ENCODE results near the gene ATM.

Gene ATM, protein sequence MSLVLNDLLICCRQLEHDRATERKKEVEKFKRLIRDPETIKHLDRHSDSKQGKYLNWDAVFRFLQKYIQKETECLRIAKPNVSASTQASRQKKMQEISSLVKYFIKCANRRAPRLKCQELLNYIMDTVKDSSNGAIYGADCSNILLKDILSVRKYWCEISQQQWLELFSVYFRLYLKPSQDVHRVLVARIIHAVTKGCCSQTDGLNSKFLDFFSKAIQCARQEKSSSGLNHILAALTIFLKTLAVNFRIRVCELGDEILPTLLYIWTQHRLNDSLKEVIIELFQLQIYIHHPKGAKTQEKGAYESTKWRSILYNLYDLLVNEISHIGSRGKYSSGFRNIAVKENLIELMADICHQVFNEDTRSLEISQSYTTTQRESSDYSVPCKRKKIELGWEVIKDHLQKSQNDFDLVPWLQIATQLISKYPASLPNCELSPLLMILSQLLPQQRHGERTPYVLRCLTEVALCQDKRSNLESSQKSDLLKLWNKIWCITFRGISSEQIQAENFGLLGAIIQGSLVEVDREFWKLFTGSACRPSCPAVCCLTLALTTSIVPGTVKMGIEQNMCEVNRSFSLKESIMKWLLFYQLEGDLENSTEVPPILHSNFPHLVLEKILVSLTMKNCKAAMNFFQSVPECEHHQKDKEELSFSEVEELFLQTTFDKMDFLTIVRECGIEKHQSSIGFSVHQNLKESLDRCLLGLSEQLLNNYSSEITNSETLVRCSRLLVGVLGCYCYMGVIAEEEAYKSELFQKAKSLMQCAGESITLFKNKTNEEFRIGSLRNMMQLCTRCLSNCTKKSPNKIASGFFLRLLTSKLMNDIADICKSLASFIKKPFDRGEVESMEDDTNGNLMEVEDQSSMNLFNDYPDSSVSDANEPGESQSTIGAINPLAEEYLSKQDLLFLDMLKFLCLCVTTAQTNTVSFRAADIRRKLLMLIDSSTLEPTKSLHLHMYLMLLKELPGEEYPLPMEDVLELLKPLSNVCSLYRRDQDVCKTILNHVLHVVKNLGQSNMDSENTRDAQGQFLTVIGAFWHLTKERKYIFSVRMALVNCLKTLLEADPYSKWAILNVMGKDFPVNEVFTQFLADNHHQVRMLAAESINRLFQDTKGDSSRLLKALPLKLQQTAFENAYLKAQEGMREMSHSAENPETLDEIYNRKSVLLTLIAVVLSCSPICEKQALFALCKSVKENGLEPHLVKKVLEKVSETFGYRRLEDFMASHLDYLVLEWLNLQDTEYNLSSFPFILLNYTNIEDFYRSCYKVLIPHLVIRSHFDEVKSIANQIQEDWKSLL (N-terminal part only)

GRCh38 chr11:108222574-108223347 is at the start of gene ATM, which contains the start of gene NPAT:
Gene ATM (plus strand): TSS chr11:108223067. CDS start chr11:108227625, 4,558 bp downstream.
Gene NPAT (minus strand): TSS chr11:108222638. CDS start chr11:108222536, 102 bp downstream.
- peak; percentile 96 to 97 for DNase-seq (ENCODE audit: low read depth in 2 of 2)

- no peak for DNase-seq (ENCODE audit: low read depth in 2 of 2)
These were observed 45.3 kb upstream of the ATM start for GRCh38 chr11:108177570-108177969.

DNA sequence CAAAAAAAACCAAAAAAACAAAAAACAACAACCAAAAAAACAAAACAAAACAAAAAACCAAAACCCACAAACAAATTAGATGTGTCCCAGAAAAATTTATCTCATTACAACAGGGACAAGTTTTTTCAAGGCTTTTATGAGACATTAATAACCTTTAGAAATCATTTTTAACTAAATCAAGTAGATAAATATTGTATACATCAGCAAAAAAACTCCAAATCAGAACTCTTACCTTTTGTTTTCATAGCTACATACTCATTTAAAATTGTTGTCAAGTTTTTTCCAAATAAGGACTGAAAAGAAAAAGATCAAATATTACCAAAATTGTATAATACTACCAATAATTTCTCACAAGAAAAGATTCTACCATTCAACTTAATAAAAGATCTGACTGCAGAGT is 29.1 kb upstream of the ATM start:
- DNase-seq (ENCODE audit: low read depth in 2 of 2) = no peak

GRCh38 chr11:108196901-108197300 is 26.0 kb upstream of the ATM start:
- DNase-seq (ENCODE audit: low read depth in 2 of 2) = no peak

DNA sequence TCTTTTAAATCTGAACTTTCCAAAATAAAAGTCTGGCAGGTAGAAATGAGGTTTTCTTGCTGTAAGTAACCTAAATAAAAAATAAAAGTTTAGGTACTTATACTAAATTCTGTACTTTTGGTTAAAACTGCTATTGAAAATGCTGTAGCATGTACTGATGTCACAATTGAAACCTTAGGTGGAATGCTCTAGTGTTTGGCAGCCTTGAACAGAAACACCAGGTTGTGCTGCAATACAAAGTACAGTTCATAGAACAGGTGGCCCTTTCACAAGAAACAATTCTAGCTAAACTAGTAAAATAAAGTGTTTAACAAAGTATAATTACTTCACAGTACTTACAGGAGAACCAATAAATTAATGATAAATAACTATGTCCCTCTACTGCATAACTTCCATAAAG is 25.5 kb upstream of the ATM start:
- no peak for DNase-seq (ENCODE audit: low read depth in 2 of 2)

DNA sequence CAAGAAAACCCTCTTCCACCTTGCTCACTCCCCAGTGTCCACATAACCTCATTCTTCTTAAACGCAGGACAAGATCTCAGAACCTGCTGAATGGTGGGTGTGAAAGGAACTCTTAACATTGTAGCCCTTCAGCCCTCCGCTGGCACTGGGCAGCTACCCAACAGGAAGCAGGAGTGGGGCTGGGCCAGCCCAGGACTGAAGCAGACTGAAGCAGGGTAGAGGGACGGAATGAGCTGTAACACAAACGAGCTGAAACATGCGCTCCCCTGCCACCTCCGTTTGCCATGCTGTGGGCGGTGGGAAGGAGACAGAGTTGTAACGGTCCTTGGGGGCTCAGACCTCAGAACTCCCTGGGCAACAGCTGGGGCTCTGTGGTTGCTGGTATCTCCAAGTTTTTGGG is 24.0 kb upstream of the ATM start:
- no peak for DNase-seq (ENCODE audit: low read depth in 2 of 2)

GRCh38 chr11:108199446-108200321 is 23.2 kb upstream of the ATM start:
- no peak for DNase-seq (ENCODE audit: low read depth in 2 of 2)

GRCh38 chr11:108203075-108203474 is 19.8 kb upstream of the ATM start:
- no peak for DNase-seq (ENCODE audit: low read depth in 2 of 2)

DNA sequence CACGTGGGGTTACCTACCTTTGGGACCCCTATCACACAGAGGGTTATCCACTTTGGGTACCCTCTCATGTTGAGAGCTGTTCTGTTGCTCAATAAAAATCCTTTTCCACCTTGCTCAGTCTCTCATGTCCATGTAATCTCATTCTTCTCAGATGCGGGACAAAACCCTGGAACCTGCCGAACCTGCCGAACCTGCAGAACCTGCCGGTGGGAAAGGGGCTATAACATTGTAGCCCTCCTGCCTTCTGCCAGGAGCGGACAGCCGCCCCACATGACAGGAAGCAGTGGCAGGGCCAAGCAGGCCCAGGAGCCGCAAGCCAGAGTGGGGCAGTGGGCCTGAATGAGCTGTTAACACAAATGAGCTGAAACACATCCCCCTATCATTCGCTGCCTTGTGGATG is 18.5 kb upstream of the ATM start:
- DNase-seq (ENCODE audit: low read depth in 2 of 2) = no peak

DNA sequence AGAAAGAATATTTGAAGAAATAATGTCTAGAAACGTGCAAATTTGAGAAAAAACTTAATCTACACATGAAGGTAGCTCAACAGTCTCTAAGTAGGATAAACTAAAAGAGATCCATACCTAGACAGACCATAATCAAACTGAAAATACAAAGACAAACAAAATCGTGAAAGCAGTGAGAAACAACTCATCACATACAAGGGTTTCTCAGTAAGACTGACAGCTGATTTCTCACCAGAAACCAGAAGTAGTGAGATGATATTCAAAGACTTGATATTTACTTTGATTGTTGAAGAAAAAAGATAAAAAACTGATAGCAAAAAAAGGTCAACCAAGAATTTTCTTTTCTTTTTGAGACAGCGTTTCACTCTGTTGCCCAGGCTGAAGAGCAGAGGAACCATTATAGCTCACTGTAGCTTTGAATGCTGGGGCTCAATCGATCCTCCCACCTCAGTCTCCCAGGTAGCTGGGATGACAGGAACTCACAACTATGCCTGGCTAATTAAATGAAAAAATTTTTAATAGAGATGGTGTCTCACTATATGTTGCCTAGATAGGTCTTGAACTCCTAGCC is 17.9 kb upstream of the ATM start:
- no peak for DNase-seq (ENCODE audit: low read depth in 2 of 2)

DNA sequence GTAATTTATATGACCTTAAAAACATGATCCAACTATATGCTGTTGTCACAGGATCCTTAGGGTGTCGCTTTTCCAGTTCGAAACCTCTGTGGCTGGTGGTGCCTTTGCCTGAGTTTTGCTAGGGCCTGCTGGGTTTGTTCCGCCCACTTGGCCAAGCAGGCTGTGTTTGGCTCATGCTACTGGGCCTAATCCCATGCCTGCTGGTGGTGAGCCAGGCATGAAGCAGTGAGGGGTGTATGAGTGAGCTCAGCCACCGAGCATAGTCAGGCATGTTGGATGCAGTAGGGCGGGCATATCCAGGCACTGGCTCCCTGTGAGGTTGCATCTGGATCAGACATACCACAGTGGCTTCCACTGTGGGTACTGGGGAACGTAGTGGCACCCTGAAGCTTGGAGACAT is 16.7 kb upstream of the ATM start:
- DNase-seq (ENCODE audit: low read depth in 2 of 2) = no peak

DNA sequence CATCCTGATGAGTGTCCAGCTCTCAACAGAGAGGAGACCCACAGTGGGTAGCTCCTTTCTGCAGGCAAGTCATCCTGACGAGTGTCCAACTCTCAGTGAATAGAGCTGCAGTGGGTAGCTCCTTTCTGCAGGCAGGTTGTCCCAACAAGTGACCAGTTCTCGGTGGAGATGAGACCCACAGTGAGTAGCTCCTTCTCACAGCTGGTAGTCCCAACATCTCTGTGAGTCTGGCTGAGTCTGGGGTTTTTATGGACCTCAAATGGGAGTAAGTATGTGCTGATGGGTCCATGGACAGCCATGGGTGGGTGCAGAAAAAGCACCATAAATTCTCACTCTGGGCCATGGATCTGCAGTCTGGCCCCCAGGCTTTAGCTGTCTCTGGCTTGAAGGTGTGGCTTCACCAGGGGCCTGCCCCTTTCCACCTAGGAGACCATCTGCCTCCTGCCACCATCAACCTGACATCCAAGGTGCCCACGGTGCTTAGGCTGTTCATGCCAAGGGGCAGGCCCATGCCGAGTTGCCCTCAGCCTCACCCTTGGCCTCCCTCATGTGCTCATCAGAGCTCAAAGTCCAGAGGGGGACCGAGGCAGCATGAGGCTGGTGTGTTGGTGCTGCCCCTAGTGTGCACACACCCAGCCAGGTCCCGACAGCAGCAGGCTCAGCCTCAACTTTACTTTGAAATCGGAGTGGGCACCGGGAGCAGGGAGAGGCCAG is 15.7 kb upstream of the ATM start:
- no peak for DNase-seq (ENCODE audit: low read depth in 2 of 2)

DNA sequence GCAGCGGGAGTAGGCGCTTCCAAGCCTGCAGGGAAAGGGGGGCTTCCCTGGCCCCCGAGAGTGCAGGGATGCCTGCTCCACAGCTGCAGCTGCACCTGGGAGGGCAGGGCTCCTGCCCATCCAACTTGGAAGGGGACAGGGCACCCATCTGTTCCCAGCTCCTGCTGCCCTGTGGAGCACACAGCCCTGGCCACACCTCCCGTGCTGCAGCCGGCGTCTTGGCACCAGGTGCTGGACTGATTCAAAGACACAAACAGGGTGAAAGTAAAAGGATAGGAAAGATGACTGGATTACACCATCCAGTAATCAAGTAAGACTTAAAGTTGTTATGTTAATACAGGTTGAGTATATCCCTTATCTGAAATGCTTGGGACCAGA is 15.2 kb upstream of the ATM start:
- no peak for DNase-seq (ENCODE audit: low read depth in 2 of 2)

- DNase-seq (ENCODE audit: low read depth in 2 of 2) = no peak
These were observed 12.4 kb upstream of the ATM start for GRCh38 chr11:108210441-108210840.

DNA sequence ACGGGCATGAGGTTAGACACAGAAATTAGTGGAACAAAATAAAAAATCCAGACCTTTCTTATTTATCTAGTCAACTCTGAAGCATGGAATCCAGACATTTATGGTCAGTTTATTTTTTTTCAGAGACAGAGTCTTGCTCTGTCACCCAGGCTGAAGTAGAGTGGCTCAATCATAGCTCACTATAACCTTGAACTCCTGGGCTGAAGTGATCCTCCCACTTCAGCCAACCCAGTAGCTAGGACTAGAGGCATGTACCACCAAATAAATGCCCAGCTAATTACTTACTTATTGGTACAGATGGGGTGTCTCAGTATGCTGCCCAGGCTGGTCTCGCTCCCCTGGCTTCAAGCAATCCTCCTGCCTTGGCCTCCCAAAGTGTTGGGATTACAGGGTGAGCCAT is 9.1 kb upstream of the ATM start:
- DNase-seq (ENCODE audit: low read depth in 2 of 2) = no peak

DNA sequence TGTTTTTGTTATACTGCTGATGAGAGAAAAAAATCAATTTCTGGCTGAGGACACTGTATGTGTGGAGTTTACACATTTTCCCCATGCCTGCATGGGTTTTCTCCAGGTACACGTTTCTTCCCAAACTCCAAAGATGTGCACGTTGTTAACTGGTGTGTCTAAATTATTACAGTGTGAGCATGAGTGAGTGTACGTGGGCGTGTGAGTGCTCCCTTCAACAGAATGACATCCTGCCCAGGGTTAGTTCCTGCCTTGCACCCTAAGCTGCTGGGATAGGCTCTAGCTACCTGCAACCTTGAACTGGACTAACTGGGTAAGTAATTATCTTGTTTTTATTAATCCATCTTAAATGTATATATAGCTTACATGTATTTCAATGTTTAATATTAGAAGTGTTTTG is 5.9 kb upstream of the ATM start:
- DNase-seq (ENCODE audit: low read depth in 2 of 2) = no peak

- DNase-seq (ENCODE audit: low read depth in 2 of 2) = no peak
These were observed 4.4 kb upstream of the ATM start for GRCh38 chr11:108218455-108218854.

- no peak for DNase-seq (ENCODE audit: low read depth in 2 of 2)
These were observed 3.7 kb upstream of the ATM start for GRCh38 chr11:108218912-108219783.

All from stimulated activated CD8-positive, alpha-beta memory T cell treated with anti-CD3 and anti-CD28 coated beads, Interleukin-7, amount 100 ng/mL, for 1 hour (primary cell).